ENCODE measurements around the gene AFG3L2.
A peak's percentile ranks its signal among the peaks of the same experiment; 100 is the strongest.

AFG3L2 gene

GRCh38 chr18:12398625-12399024 is 21.6 kb upstream of the AFG3L2 start:
- no peak for DNase-seq (ENCODE audit: extremely low read depth, low read depth)
- no peak overlapping the region for H3K4me3 ChIP-seq (replicated peaks; ENCODE audit: low read depth, low read length)
- no peak for TF ChIP-seq CTCF (IDR thresholded peaks at IDR 0.05; ENCODE audit: low read depth, low read length, missing control alignments)

- no peak for DNase-seq (ENCODE audit: extremely low read depth, low read depth)
- no peak for TF ChIP-seq CTCF (IDR thresholded peaks at IDR 0.05; ENCODE audit: low read depth, low read length, missing control alignments)
- H3K4me3 ChIP-seq (replicated peaks; ENCODE audit: low read depth, low read length) = no peak overlapping the region
Measured at GRCh38 chr18:12397793-12398192, 20.8 kb upstream of the AFG3L2 start.

DNA sequence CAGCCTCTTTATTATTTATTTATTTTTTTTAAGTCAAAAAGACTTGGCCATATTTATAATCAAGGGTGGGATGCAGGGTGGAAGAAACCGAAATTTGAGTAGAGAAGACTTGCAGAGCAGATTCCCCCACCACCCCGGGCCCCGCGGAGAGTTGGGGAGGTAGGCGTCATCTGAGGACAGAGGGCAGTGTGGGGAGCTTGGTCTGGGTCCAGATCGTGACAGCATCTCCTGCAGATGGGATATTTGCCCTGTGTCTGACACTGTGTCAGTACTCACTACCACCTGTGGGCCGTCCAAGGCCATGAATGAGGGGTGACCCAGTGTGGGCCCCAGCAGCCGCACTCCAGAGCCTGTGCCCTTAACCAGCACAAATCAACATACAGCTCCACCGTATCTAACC is 20.2 kb upstream of the AFG3L2 start:
- no peak for TF ChIP-seq CTCF (IDR thresholded peaks at IDR 0.05; ENCODE audit: low read depth, low read length, missing control alignments)
- no peak overlapping the region for H3K4me3 ChIP-seq (replicated peaks; ENCODE audit: low read depth, low read length)
- DNase-seq (ENCODE audit: extremely low read depth, low read depth) = no peak

GRCh38 chr18:12394428-12394827 is 17.4 kb upstream of the AFG3L2 start:
- no peak for DNase-seq (ENCODE audit: extremely low read depth, low read depth)
- TF ChIP-seq CTCF (IDR thresholded peaks at IDR 0.05; ENCODE audit: low read depth, low read length, missing control alignments) = peak; percentile 57
- no peak overlapping the region for H3K4me3 ChIP-seq (replicated peaks; ENCODE audit: low read depth, low read length)

GRCh38 chr18:12393998-12394397 is 17.0 kb upstream of the AFG3L2 start:
- no peak for TF ChIP-seq CTCF (IDR thresholded peaks at IDR 0.05; ENCODE audit: low read depth, low read length, missing control alignments)
- no peak overlapping the region for H3K4me3 ChIP-seq (replicated peaks; ENCODE audit: low read depth, low read length)
- no peak for DNase-seq (ENCODE audit: extremely low read depth, low read depth)

DNA sequence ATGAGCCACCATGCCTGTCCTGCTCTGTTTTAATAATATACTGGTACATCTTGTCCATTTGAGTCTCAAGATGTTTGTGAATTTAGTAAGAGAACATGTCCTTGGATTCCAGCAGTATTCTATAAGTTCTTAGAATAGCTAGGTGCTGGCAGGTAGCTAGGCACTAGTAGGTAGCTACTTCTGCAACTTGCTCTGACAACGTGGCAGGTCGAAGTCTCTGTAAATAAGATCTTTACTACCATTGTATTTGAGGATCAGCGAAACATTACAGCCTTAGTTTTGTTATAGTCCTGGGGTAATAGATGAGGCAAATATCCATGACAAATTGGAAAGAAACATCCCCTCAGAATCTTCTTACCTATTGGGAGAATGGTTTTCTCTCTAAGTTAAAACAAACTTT is 16.5 kb upstream of the AFG3L2 start:
- DNase-seq (ENCODE audit: extremely low read depth, low read depth) = no peak
- no peak for TF ChIP-seq CTCF (IDR thresholded peaks at IDR 0.05; ENCODE audit: low read depth, low read length, missing control alignments)

GRCh38 chr18:12391487-12392165 is 14.6 kb upstream of the AFG3L2 start:
- TF ChIP-seq CTCF (IDR thresholded peaks at IDR 0.05; ENCODE audit: low read depth, low read length, missing control alignments) = peak; percentile 96
- no peak overlapping the region for H3K4me3 ChIP-seq (replicated peaks; ENCODE audit: low read depth, low read length)
- DNase-seq (ENCODE audit: extremely low read depth, low read depth) = no peak

More for the DNA sequence above, 16.5 kb upstream of the AFG3L2 start:
- H3K4me3 ChIP-seq (replicated peaks; ENCODE audit: low read depth, low read length) = no peak overlapping the region
